IMR-90 (cell line): ENCODE data around the gene HTR3A. TPM values are rescaled to one million over a fixed set of nuclear protein-coding genes. Genes with fewer than 3 reads are reported as not detected.

ENCODE experiments used
- ATAC-seq: fragments of 200-7000 bp; cut with Tn5 transposase; 2 replicates; pipeline ENCODE4 v1.9.1; 2020; ENCODE audit warnings: low read depth, mild to moderate bottlenecking, moderate library complexity
- BruUV-seq: library from RNA; stranded (reverse); fragments of 400-500 nt; replicated peaks from 2 replicates; lab custom pipeline; 2021; lab: Mats Ljungman, UMichigan
- CTCF ChIA-PET: fragments of 300-600 bp; formaldehyde crosslinking; extraction: SDS; loops from one replicate; lab custom pipeline; 2021; ENCODE audit warnings: antibody characterized with exemption; lab: Yijun Ruan, JAX
- POLR2A ChIA-PET: fragments of 300-600 bp; sonication (Branson Sonifier 250); formaldehyde crosslinking; loops from one replicate; lab custom pipeline; 2022; ENCODE audit warnings: antibody characterized with exemption; ENCODE audit not compliant: unreplicated experiment; lab: Charles Lee
- DNase-seq: peaks from one replicate; pipeline ENCODE4 v3.0.0; 2013
- H2AFZ ChIP-seq: replicated peaks from 2 replicates; pipeline ENCODE3; 2013; ENCODE audit warnings: low read length, mild to moderate bottlenecking; ENCODE audit not compliant: poor library complexity
- H2AK5ac ChIP-seq: 2 replicates; pipeline ENCODE4 v1.6.1; 2013; ENCODE audit warnings: low read depth, low read length, inconsistent platforms
- H2AK9ac ChIP-seq: replicated peaks from 2 replicates; pipeline ENCODE3; 2013; ENCODE audit warnings: mild to moderate bottlenecking, low read depth, low read length, moderate library complexity; ENCODE audit not compliant: poor library complexity
- H2BK120ac ChIP-seq: 2 replicates; pipeline ENCODE4 v1.6.1; 2013; ENCODE audit warnings: low read depth, low read length, inconsistent platforms
- H2BK15ac ChIP-seq: 3 replicates; pipeline ENCODE4 v1.6.1; 2013; ENCODE audit warnings: low read depth, low read length, inconsistent platforms
- H2BK20ac ChIP-seq: 2 replicates; pipeline ENCODE4 v1.6.1; 2013; ENCODE audit warnings: low read depth, mild to moderate bottlenecking, inconsistent platforms, low read length, moderate library complexity
- H2BK5ac ChIP-seq: 2 replicates; pipeline ENCODE4 v1.6.1; 2013; ENCODE audit warnings: mild to moderate bottlenecking, low read depth, low read length, inconsistent platforms; ENCODE audit not compliant: poor library complexity, severe bottlenecking
- H3K14ac ChIP-seq: replicated peaks from 2 replicates; pipeline ENCODE4 v1.6.1; 2013; ENCODE audit warnings: low read depth, low read length, inconsistent platforms
- H3K18ac ChIP-seq: 2 replicates; pipeline ENCODE4 v1.6.1; 2013; ENCODE audit warnings: low read depth, low read length, control low read depth
- H3K23ac ChIP-seq: 2 replicates; pipeline ENCODE4 v1.6.1; 2013; ENCODE audit warnings: low read depth, low read length, inconsistent platforms
- H3K27ac ChIP-seq: 2 replicates; pipeline ENCODE4 v1.5.1; 2013; ENCODE audit warnings: mild to moderate bottlenecking, control low read depth, low read length; ENCODE audit not compliant: insufficient read depth
- H3K27me3 ChIP-seq: 2 replicates; pipeline ENCODE4 v1.6.1; 2013; ENCODE audit warnings: low read length; ENCODE audit not compliant: control insufficient read depth, insufficient read depth
- H3K36me3 ChIP-seq: 2 replicates; pipeline ENCODE4 v1.6.1; 2013; ENCODE audit warnings: low read length, mixed read lengths; ENCODE audit not compliant: control insufficient read depth, insufficient read depth
- H3K4ac ChIP-seq: 2 replicates; pipeline ENCODE4 v1.6.1; 2013; ENCODE audit warnings: low read depth, low read length, inconsistent platforms
- H3K4me1 ChIP-seq: 2 replicates; pipeline ENCODE4 v1.6.1; 2013; ENCODE audit warnings: low read length, mixed read lengths; ENCODE audit not compliant: control insufficient read depth, insufficient read depth
- H3K4me2 ChIP-seq: 2 replicates; pipeline ENCODE4 v1.6.1; 2013; ENCODE audit warnings: low read depth, mild to moderate bottlenecking, control low read depth, low read length, moderate library complexity
- H3K4me3 ChIP-seq: 2 replicates; pipeline ENCODE4 v1.5.1; 2013; ENCODE audit warnings: low read depth, mild to moderate bottlenecking, control low read depth, low read length, moderate library complexity; ENCODE audit not compliant: insufficient read depth
- H3K56ac ChIP-seq: 2 replicates; pipeline ENCODE4 v1.6.1; 2013; ENCODE audit warnings: low read length, inconsistent platforms; ENCODE audit not compliant: insufficient read depth; ENCODE audit errors: extremely low read depth
- H3K79me1 ChIP-seq, 2 experiments: 2 replicates each; pipeline ENCODE4 v1.6.1; 2013; ENCODE audit warnings: low read length in 2 of 2, inconsistent platforms in 1 of 2, low read depth in 1 of 2
- H3K9ac ChIP-seq: 2 replicates; pipeline ENCODE4 v1.6.1; 2013; ENCODE audit warnings: low read depth, low read length, control low read depth
- H3K9me1 ChIP-seq: 2 replicates; pipeline ENCODE4 v1.6.1; 2013; ENCODE audit warnings: low read length, inconsistent platforms; ENCODE audit not compliant: insufficient read depth
- H3K9me3 ChIP-seq: 2 replicates; pipeline ENCODE4 v1.6.1; 2013; ENCODE audit warnings: low read length; ENCODE audit not compliant: control insufficient read depth, insufficient read depth
- H4K20me1 ChIP-seq: 2 replicates; pipeline ENCODE4 v1.6.1; 2013; ENCODE audit warnings: low read length, inconsistent platforms; ENCODE audit not compliant: insufficient read depth
- H4K5ac ChIP-seq: 2 replicates; pipeline ENCODE4 v1.6.1; 2013; ENCODE audit warnings: mild to moderate bottlenecking, low read depth, low read length, control low read depth
- H4K8ac ChIP-seq, 2 experiments: 2 replicates each; pipeline ENCODE4 v1.6.1; 2013; ENCODE audit warnings: low read depth in 2 of 2, low read length in 2 of 2, control low read depth in 1 of 2, inconsistent platforms in 1 of 2
- H4K91ac ChIP-seq: 2 replicates; pipeline ENCODE4 v1.6.1; 2013; ENCODE audit warnings: low read depth, low read length, inconsistent platforms; ENCODE audit not compliant: insufficient read depth
- BHLHE40 ChIP-seq: fragments of 150-350 bp; IDR thresholded peaks from 2 replicates; pipeline ENCODE4 v1.6.1; 2016; ENCODE audit warnings: mild to moderate bottlenecking, low read depth, low read length
- CEBPB ChIP-seq: IDR thresholded peaks from 2 replicates; pipeline ENCODE4 v1.6.1; 2012; ENCODE audit warnings: low read depth, low read length, improper control_type of control experiment
- CTCF ChIP-seq: conservative IDR thresholded peaks from 2 replicates; pipeline ENCODE4 v1.5.1; 2012; ENCODE audit warnings: mild to moderate bottlenecking, low read depth, low read length, improper control_type of control experiment
- ELK1 ChIP-seq: fragments of 150-350 bp; IDR thresholded peaks from 2 replicates; pipeline ENCODE4 v1.6.1; 2016; ENCODE audit warnings: low read depth, mild to moderate bottlenecking, low read length, moderate library complexity, borderline replicate concordance
- FOS ChIP-seq: fragments of 150-350 bp; IDR thresholded peaks from 2 replicates; pipeline ENCODE4 v1.6.1; 2016; ENCODE audit warnings: low read depth, low read length
- MAFK ChIP-seq: IDR thresholded peaks from 2 replicates; pipeline ENCODE4 v1.6.1; 2012; ENCODE audit warnings: low read depth, low read length, improper control_type of control experiment
- MAZ ChIP-seq: IDR thresholded peaks from 2 replicates; pipeline ENCODE4 v1.6.1; 2012; ENCODE audit warnings: low read depth, mild to moderate bottlenecking, low read length, improper control_type of control experiment, moderate library complexity, borderline replicate concordance
- MXI1 ChIP-seq: IDR thresholded peaks from 2 replicates; pipeline ENCODE4 v1.6.1; 2012; ENCODE audit warnings: low read depth, mild to moderate bottlenecking, low read length, moderate library complexity, borderline replicate concordance
- NFE2L2 ChIP-seq: fragments of 150-350 bp; IDR thresholded peaks from 2 replicates; pipeline ENCODE4 v1.6.1; 2016; ENCODE audit warnings: low read depth, mild to moderate bottlenecking, low read length
- POLR2A ChIP-seq: IDR thresholded peaks from 2 replicates; pipeline ENCODE4 v1.6.1; 2012; ENCODE audit warnings: mild to moderate bottlenecking, low read depth, low read length
- RCOR1 ChIP-seq: IDR thresholded peaks from 2 replicates; pipeline ENCODE4 v1.6.1; 2012; ENCODE audit warnings: mild to moderate bottlenecking, low read length, improper control_type of control experiment; ENCODE audit not compliant: insufficient replicate concordance
- RFX5 ChIP-seq: IDR thresholded peaks from 2 replicates; pipeline ENCODE4 v1.8.0; 2012; ENCODE audit warnings: low read depth, mild to moderate bottlenecking, low read length, moderate library complexity
- USF2 ChIP-seq: fragments of 150-350 bp; IDR thresholded peaks from 2 replicates; pipeline ENCODE4 v1.6.1; 2017; ENCODE audit warnings: mild to moderate bottlenecking, antibody characterized with exemption, low read length, low read depth
- whole genome bisulfite sequencing, 2 experiments: methylation state at CpG; one replicate each; pipeline versions ENCODE4 v1.1.5 to v1.1.7; 2013; ENCODE audit warnings: missing lambda C conversion rate in 2 of 2; ENCODE audit not compliant: insufficient read length in 1 of 2; ENCODE audit errors: extremely low coverage in 2 of 2; 5-methylcytosine and 5-hydroxymethylcytosine counted together
- dilution Hi-C: fragments of 300-500 bp; cut with HindIII; formaldehyde crosslinking; loops from one replicate; pipeline ENCODE4 v1.14.3; 2018; ENCODE audit warnings: low sequenced_read_pairs; ENCODE audit not compliant: unreplicated experiment
- in situ Hi-C: fragments of 300-500 bp; cut with MboI; formaldehyde crosslinking; loops from 3 replicates; pipeline ENCODE4 v1.14.3; 2019; ENCODE audit warnings: low sequenced_read_pairs, inconsistent platforms, mixed read lengths
- intact Hi-C: fragments of 100-400 bp; cut with micrococcal nuclease; formaldehyde crosslinking; loops from 2 replicates; pipeline ENCODE4 v1.10.0; 2022
- polyA plus RNA-seq, 3 experiments: library from polyadenylated mRNA; depleted of rRNA; stranded (reverse); fragments of >200 nt; gene quantifications; 2 replicates each; pipeline ENCODE4 v1.2.3, GENCODE V29; 2012; ENCODE audit warnings: low replicate concordance in 1 of 3
- total RNA-seq: library from RNA; depleted of rRNA; stranded (reverse); fragments of >200 nt; gene quantifications from 2 replicates; pipeline ENCODE4 v1.2.3, GENCODE V29; 2012

HTR3A gene
- total and polyA plus RNA-seq, 2 of the 4 experiments (the other 2 are of a cell fraction), result not detected

- H3K4me2 ChIP-seq, result no peak overlapping the region
- no peak overlapping the region for H2AK5ac ChIP-seq
- no peak overlapping the region for H2AFZ ChIP-seq
- no peak overlapping the region for H3K56ac ChIP-seq
- TF ChIP-seq BHLHE40, result no peak
- TF ChIP-seq CEBPB, result no peak
- no peak for TF ChIP-seq CTCF
- TF ChIP-seq RCOR1, result no peak
- TF ChIP-seq FOS, result no peak
- no peak for TF ChIP-seq POLR2A
- no peak for TF ChIP-seq NFE2L2
- no peak for TF ChIP-seq USF2
- TF ChIP-seq MAZ, result no peak
- no peak for TF ChIP-seq MAFK
- TF ChIP-seq MXI1, result no peak
- no peak for TF ChIP-seq RFX5
- TF ChIP-seq ELK1, result no peak
- H2BK120ac ChIP-seq, result no peak overlapping the region
- in situ Hi-C loops (no loop called here), intact Hi-C loops (no loop called here), dilution Hi-C loops (no loop called here)
- H4K20me1 ChIP-seq, result no peaks in the 10 kb centered on the region
- H3K79me1 ChIP-seq, result no peaks in the 10 kb centered on the region
- H3K9me3 ChIP-seq, result no peaks in the 10 kb centered on the region
- H2AK9ac ChIP-seq, result no peak overlapping the region
- no peak overlapping the region for H2BK5ac ChIP-seq
- no peak for ATAC-seq
- ChIA-PET POLR2A (no interaction called here), CTCF (no interaction called here)
- H3K36me3 ChIP-seq, result no peaks in the 10 kb centered on the region
- WGBS, 2 experiments, result no CpG with 5 or more reads among the region's 1 CpG
- no TSS peak for BruUV-seq
- H3K4ac ChIP-seq, result no peak overlapping the region
- no peak overlapping the region for H4K8ac ChIP-seq
- H4K91ac ChIP-seq, result no peak overlapping the region
- H3K14ac ChIP-seq, result no peak overlapping the region
- H2BK15ac ChIP-seq, result no peak overlapping the region
- H3K23ac ChIP-seq, result no peak overlapping the region
- no peaks in the 10 kb centered on the region for H3K9me1 ChIP-seq
- H3K27me3 ChIP-seq, result peaks cover 2% of the 10 kb centered on the region; the same call in 1 of the 2 replicates
- no peak overlapping the region for H3K9ac ChIP-seq
- no peak overlapping the region for H4K5ac ChIP-seq
- no peak overlapping the region for H3K4me3 ChIP-seq
- H2BK20ac ChIP-seq, result no peak overlapping the region
- no peak overlapping the region for H3K27ac ChIP-seq
- no peaks in the 10 kb centered on the region for H3K4me1 ChIP-seq
- no peak for DNase-seq
- H3K18ac ChIP-seq, result no peak overlapping the region
Measured at GRCh38 chr11:113979431-113979830, 4.5 kb downstream of the HTR3A start.
